Brain microvascular endothelial cell (primary cell): Measurements from ENCODE around the gene ADGRD1.

Source experiments
- DNase-seq: peaks from one replicate; pipeline ENCODE4 v3.0.0-alpha.2; 2020
- H3K27ac ChIP-seq: fragments of 250-450 bp; sonication (Bioruptor Pico); 2 replicates; pipeline ENCODE4 v1.5.1; 2020; ENCODE audit warnings: mild to moderate bottlenecking, moderate library complexity
- H3K27me3 ChIP-seq: fragments of 250-450 bp; sonication (Bioruptor Pico); replicated peaks from 2 replicates; pipeline ENCODE4 v1.5.1; 2020; ENCODE audit warnings: mild to moderate bottlenecking
- H3K36me3 ChIP-seq: fragments of 250-450 bp; sonication (Bioruptor Pico); replicated peaks from 2 replicates; pipeline ENCODE4 v1.5.1; 2020; ENCODE audit warnings: mild to moderate bottlenecking
- H3K4me3 ChIP-seq: 2 replicates; pipeline ENCODE4 v1.5.1; 2011; ENCODE audit warnings: low read depth, mild to moderate bottlenecking, control low read depth, low read length, moderate library complexity
- CTCF ChIP-seq: IDR thresholded peaks from 2 replicates; pipeline ENCODE4 v1.5.1; 2011; ENCODE audit warnings: low read depth, mild to moderate bottlenecking, moderate library complexity, low read length, control low read depth, inconsistent platforms; ENCODE audit errors: missing control alignments
- in situ Hi-C: cut with HindIII; loops from 2 replicates; pipeline ENCODE4 v1.10.0; 2017; ENCODE audit warnings: low sequenced_read_pairs, low pct_ligation_motif_present

Gene ADGRD1

DNA sequence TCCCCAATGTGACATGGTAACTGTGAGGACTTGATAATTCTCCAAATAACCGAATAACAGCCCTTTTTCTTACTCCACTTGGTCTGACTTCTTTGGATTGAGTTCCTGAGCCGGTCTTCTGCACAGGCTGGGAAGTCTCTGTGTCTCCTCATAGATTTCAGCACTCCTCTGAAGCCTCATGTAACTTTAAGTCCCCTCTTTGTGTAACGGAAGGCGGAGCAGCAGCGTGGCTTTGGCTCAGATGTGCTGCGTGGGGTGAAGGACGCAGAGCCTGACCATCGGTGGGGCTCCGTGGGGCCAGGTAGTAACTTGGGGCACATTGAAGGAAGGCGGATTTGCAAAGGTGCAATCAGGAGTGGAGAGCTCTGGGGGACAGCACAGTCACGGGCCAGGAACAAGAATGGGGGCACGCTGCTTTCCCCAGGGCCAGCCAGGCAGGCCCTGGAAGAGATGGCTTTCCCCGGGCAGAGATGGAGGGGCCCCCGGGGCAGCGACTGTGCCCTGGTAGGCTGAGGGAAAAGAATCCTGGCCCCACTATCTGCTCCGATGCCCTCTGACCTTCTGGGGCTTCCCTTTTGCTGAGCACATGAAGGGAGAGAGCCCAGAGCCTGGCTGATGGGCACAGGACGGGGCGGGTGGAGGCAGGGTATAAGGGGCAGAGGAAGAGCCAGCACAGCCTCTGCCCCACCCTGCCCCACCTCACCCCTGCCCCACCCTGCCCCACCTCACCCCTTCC, 56.9 kb downstream of the ADGRD1 start:
- H3K4me3 ChIP-seq: no peak overlapping the region
- in situ Hi-C loops: no loop called here
- H3K36me3 ChIP-seq: no peaks in the 10 kb centered on the region
- no peak overlapping the region for H3K27ac ChIP-seq
- no peak for TF ChIP-seq CTCF
- no peak for DNase-seq
- no peaks in the 10 kb centered on the region for H3K27me3 ChIP-seq

DNA sequence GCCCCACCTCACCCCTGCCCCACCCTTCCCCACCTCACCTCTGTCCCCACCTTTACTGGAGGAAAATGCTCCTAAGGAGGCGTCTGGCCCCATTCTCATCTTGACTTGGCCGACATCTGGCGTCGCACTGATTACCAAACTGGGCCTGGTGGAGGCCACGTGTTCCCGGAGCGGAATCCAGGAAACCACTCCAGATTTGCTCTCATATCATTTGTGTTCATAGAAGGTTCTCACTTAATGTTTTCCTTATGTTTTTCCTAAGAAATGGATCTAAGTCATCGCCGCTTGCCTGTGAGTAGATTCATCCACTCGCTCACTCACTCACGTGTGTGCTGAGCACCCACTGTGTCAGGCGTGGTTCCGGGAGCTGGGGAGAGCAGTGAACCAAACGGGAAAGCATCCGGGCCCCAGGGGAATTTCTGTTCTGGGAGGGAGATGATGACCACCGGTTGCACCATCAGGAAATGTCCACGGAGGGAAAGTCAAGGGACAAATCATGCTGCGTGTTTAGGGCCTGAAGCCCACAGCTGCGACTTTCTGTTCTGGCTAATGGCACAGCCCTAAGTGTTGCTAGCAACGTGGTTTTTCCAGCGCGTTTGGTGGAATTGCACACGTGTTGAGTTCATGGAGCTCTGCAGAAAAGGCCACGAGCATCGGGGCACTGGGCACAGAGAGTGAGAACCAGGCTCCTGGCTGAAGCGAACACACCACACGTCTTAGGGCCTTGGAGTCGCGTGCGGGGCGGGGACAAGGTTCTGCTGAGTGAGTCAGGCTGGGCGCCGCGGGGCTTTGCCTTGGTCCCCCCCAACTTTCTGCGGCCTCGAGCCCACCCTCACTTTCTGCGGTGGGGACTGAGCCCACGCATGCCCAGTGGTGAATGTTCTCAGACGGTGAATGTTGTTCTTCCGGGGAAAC, 57.7 kb downstream of the ADGRD1 start:
- Histone ChIP-seq H3K36me3 (no peaks in the 10 kb centered on the region), H3K27me3 (no peaks in the 10 kb centered on the region), H3K4me3 (no peak overlapping the region), H3K27ac (no peak overlapping the region)
- DNase-seq: no peak
- in situ Hi-C loops: no loop called here
- TF ChIP-seq CTCF: no peak

GRCh38 chr12:131012279-131013069, 58.8 kb downstream of the ADGRD1 start:
- no peak for TF ChIP-seq CTCF
- Histone ChIP-seq H3K4me3 (no peak overlapping the region), H3K27ac (no peak overlapping the region), H3K27me3 (no peaks in the 10 kb centered on the region), H3K36me3 (no peaks in the 10 kb centered on the region)
- in situ Hi-C loops: no loop called here
- DNase-seq: no peak

- H3K36me3 ChIP-seq: no peaks in the 10 kb centered on the region
- no peaks in the 10 kb centered on the region for H3K27me3 ChIP-seq
- TF ChIP-seq CTCF: no peak
- in situ Hi-C loops: no loop called here
- no peak overlapping the region for H3K27ac ChIP-seq
- H3K4me3 ChIP-seq: no peak overlapping the region
- no peak for DNase-seq
These were observed 59.4 kb downstream of the ADGRD1 start for GRCh38 chr12:131013118-131013517.

- in situ Hi-C loops: no loop called here
- no peak for DNase-seq
- Histone ChIP-seq H3K4me3 (no peak overlapping the region), H3K27ac (no peak overlapping the region), H3K27me3 (no peaks in the 10 kb centered on the region), H3K36me3 (no peaks in the 10 kb centered on the region)
- TF ChIP-seq CTCF: no peak
These were observed 60.6 kb downstream of the ADGRD1 start for GRCh38 chr12:131014343-131014742.
